ENCODE data around the gene MCTP2. TPM values are rescaled to one million over a fixed set of nuclear protein-coding genes. Genes with fewer than 3 reads are reported as not detected.
A peak's percentile ranks its signal among the peaks of the same experiment; 100 is the strongest.

Gene MCTP2
- total and polyA plus RNA-seq, 2 of the 13 experiments (the other 11 are each of a cell fraction or from before 2014, with no cell fraction given) = 5.1 to 8.6 TPM

DNA sequence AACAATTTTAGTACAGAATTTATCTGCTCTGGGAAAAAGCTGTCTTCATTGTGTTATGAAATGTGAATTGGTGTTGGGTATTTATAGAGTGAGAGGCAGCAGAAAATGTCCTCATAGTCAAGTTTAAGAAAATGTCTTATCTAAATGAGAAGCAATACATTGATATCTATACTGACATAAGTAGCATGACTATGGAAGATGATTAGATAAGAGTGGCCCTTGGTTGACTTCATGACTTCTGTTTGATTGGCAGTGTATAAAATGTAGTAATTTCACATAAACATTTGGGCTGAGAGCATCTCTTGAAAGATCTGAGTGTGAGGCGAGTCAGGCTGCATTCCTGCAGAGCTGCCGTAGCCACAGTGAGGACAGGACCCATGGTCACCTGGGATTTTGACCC lies 19.4 kb downstream of the MCTP2 start:
- H3K27me3 ChIP-seq (ENCODE audit: control insufficient read depth in 1 of 2, insufficient read depth in 2 of 2, low read length in 2 of 2) = no peaks in the 10 kb centered on the region
- intact Hi-C loops (cut with micrococcal nuclease; ENCODE audit: unreplicated experiment) = no loop called here
- H4K20me1 ChIP-seq (ENCODE audit: insufficient read depth, low read length) = no peaks in the 10 kb centered on the region
- no peaks in the 10 kb centered on the region for H3K36me3 ChIP-seq (replicated peaks in 1 of 2; ENCODE audit: control insufficient read depth in 1 of 2, insufficient read depth in 2 of 2, low read length in 2 of 2)
- H3K9ac ChIP-seq (ENCODE audit: insufficient read depth, low read depth, low read length) = no peak overlapping the region
- 61% methylated on average over 2 of the region's 2 CpGs for WGBS (ENCODE audit: low lambda C conversion rate)
- no peak overlapping the region for H2AFZ ChIP-seq (ENCODE audit: low read length)
- H3K4me3 ChIP-seq (replicated peaks in 1 of 3; ENCODE audit: insufficient read depth in 1 of 3, low read depth in 2 of 3, low read length in 3 of 3) = no peak overlapping the region
- H3K4me1 ChIP-seq (ENCODE audit: insufficient read depth, low read length) = peaks cover 97% of the 10 kb centered on the region
- FAIRE-seq = no peak
- no peak overlapping the region for H3K27ac ChIP-seq (ENCODE audit: extremely low read length, insufficient read depth, low read length)
- no peak for DNase-seq (ENCODE audit: low spot score)
- no peak for TF ChIP-seq NFE2L1 (CRISPR knock-in tag; IDR thresholded peaks at IDR 0.05; ENCODE audit: borderline replicate concordance)
- TF ChIP-seq, protein P1, sequence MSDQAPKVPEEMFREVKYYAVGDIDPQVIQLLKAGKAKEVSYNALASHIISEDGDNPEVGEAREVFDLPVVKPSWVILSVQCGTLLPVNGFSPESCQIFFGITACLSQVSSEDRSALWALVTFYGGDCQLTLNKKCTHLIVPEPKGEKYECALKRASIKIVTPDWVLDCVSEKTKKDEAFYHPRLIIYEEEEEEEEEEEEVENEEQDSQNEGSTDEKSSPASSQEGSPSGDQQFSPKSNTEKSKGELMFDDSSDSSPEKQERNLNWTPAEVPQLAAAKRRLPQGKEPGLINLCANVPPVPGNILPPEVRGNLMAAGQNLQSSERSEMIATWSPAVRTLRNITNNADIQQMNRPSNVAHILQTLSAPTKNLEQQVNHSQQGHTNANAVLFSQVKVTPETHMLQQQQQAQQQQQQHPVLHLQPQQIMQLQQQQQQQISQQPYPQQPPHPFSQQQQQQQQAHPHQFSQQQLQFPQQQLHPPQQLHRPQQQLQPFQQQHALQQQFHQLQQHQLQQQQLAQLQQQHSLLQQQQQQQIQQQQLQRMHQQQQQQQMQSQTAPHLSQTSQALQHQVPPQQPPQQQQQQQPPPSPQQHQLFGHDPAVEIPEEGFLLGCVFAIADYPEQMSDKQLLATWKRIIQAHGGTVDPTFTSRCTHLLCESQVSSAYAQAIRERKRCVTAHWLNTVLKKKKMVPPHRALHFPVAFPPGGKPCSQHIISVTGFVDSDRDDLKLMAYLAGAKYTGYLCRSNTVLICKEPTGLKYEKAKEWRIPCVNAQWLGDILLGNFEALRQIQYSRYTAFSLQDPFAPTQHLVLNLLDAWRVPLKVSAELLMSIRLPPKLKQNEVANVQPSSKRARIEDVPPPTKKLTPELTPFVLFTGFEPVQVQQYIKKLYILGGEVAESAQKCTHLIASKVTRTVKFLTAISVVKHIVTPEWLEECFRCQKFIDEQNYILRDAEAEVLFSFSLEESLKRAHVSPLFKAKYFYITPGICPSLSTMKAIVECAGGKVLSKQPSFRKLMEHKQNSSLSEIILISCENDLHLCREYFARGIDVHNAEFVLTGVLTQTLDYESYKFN (CRISPR knock-in tag; conservative IDR thresholded peaks at IDR 0.05) = no peak
- no peak for TF ChIP-seq MXI1 (IDR thresholded peaks at IDR 0.05; ENCODE audit: borderline replicate concordance, low read depth, low read length)
- POLR2A ChIA-PET = no interaction called here
- no peak for ATAC-seq
- peaks cover 14% of the 10 kb centered on the region for H3K9me3 ChIP-seq (ENCODE audit: low read length)
- no TSS peak for BruUV-seq (replicated peaks)
- CTCF ChIA-PET (ENCODE audit: low intra/inter-chr PET ratio, low total read pairs) = no interaction called here
- H3K4me2 ChIP-seq (ENCODE audit: low read depth, low read length) = no peak overlapping the region
- peaks cover 13% of the 10 kb centered on the region for H3K79me2 ChIP-seq (ENCODE audit: insufficient read depth, low read length)
- in situ Hi-C loops (cut with HindIII; ENCODE audit: extremely low pct_ligation_motif_present, low pct_unique_long_range_greater_than_20kb) = no loop called here

DNA sequence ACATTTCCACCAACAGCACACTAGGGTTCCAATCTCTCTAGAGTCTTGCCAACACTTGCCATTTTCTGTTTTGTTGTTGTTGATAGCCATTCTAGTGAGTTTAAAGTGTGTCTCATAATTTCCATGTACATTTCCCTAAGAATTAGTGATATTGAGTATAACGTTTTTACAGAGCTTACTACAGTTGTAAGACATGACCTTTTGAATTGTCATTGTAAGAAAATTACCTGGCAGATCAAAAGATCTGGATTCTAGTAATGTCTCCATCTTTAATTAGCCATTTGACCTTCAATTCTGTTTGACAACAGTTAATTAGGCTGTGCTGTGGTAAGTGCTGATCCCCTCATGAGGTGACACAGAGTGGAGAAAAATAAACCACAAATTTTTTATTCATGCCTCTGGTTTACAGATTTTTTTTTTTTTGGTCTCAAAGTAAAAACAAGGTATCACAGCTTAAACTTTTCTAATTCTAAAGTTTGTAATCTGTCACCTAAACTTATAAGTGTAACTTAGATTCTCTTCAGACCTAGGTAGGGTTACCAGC lies 20.9 kb downstream of the MCTP2 start:
- Histone ChIP-seq H3K4me2 (ENCODE audit: low read depth, low read length) (no peak overlapping the region; the same call in 1 of the 2 replicates), H3K79me2 (ENCODE audit: insufficient read depth, low read length) (peaks cover 13% of the 10 kb centered on the region), H3K27me3 (ENCODE audit: control insufficient read depth in 1 of 2, insufficient read depth in 2 of 2, low read length in 2 of 2) (no peaks in the 10 kb centered on the region), H3K4me3 (replicated peaks in 1 of 3; ENCODE audit: insufficient read depth in 1 of 3, low read depth in 2 of 3, low read length in 3 of 3) (no peak overlapping the region), H3K4me1 (ENCODE audit: insufficient read depth, low read length) (peaks cover 98% of the 10 kb centered on the region), H3K36me3 (replicated peaks in 1 of 2; ENCODE audit: control insufficient read depth in 1 of 2, insufficient read depth in 2 of 2, low read length in 2 of 2) (no peaks in the 10 kb centered on the region), H4K20me1 (ENCODE audit: insufficient read depth, low read length) (no peaks in the 10 kb centered on the region), H3K9me3 (ENCODE audit: low read length) (peaks cover 10% of the 10 kb centered on the region; the same call in 1 of the 2 replicates), H3K27ac (ENCODE audit: extremely low read length, insufficient read depth, low read length) (peak overlapping the region; percentile 29), H2AFZ (ENCODE audit: low read length) (no peak overlapping the region), H3K9ac (ENCODE audit: insufficient read depth, low read depth, low read length) (no peak overlapping the region)
- WGBS (ENCODE audit: low lambda C conversion rate) = 88% methylated on average over 1 of the region's 1 CpG
- ChIA-PET POLR2A (no interaction called here), CTCF (ENCODE audit: low intra/inter-chr PET ratio, low total read pairs) (no interaction called here)
- no peak for ATAC-seq
- TF ChIP-seq, protein P2, sequence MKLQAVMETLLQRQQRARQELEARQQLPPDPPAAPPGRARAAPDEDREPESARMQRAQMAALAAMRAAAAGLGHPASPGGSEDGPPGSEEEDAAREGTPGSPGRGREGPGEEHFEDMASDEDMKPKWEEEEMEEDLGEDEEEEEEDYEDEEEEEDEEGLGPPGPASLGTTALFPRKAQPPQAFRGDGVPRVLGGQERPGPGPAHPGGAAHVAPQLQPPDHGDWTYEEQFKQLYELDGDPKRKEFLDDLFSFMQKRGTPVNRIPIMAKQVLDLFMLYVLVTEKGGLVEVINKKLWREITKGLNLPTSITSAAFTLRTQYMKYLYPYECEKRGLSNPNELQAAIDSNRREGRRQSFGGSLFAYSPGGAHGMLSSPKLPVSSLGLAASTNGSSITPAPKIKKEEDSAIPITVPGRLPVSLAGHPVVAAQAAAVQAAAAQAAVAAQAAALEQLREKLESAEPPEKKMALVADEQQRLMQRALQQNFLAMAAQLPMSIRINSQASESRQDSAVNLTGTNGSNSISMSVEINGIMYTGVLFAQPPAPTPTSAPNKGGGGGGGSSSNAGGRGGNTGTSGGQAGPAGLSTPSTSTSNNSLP (IDR thresholded peaks at IDR 0.05; ENCODE audit: low read depth, low read length) = no peak
- TF ChIP-seq ZFAT (CRISPR knock-in tag; conservative IDR thresholded peaks at IDR 0.05) = no peak
- TF ChIP-seq ZNF7 (CRISPR knock-in tag; IDR thresholded peaks at IDR 0.05) = peak; percentile 28; the same call in 1 of the 2 replicates
- no peak for TF ChIP-seq ZNF343 (CRISPR knock-in tag; IDR thresholded peaks at IDR 0.05)
- no peak for TF ChIP-seq CENPT (CRISPR knock-in tag; IDR thresholded peaks at IDR 0.05; ENCODE audit: low read depth)
- intact Hi-C loops (cut with micrococcal nuclease; ENCODE audit: unreplicated experiment) = no loop called here
- no TSS peak for BruUV-seq (replicated peaks)
- FAIRE-seq = no peak
- in situ Hi-C loops (cut with HindIII; ENCODE audit: extremely low pct_ligation_motif_present, low pct_unique_long_range_greater_than_20kb) = no loop called here
- no peak for DNase-seq (ENCODE audit: low spot score)

All from HepG2 (cell line).